ENCODE data around the gene HBP1.
A peak's percentile ranks its signal among the peaks of the same experiment; 100 is the strongest.
"Not testable (repeated sequence)": the region's sequence is repeated elsewhere in the genome, so short reads cannot be mapped to it uniquely, and the experiment has no call there.

The HBP1 gene, protein sequence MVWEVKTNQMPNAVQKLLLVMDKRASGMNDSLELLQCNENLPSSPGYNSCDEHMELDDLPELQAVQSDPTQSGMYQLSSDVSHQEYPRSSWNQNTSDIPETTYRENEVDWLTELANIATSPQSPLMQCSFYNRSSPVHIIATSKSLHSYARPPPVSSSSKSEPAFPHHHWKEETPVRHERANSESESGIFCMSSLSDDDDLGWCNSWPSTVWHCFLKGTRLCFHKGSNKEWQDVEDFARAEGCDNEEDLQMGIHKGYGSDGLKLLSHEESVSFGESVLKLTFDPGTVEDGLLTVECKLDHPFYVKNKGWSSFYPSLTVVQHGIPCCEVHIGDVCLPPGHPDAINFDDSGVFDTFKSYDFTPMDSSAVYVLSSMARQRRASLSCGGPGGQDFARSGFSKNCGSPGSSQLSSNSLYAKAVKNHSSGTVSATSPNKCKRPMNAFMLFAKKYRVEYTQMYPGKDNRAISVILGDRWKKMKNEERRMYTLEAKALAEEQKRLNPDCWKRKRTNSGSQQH

DNA sequence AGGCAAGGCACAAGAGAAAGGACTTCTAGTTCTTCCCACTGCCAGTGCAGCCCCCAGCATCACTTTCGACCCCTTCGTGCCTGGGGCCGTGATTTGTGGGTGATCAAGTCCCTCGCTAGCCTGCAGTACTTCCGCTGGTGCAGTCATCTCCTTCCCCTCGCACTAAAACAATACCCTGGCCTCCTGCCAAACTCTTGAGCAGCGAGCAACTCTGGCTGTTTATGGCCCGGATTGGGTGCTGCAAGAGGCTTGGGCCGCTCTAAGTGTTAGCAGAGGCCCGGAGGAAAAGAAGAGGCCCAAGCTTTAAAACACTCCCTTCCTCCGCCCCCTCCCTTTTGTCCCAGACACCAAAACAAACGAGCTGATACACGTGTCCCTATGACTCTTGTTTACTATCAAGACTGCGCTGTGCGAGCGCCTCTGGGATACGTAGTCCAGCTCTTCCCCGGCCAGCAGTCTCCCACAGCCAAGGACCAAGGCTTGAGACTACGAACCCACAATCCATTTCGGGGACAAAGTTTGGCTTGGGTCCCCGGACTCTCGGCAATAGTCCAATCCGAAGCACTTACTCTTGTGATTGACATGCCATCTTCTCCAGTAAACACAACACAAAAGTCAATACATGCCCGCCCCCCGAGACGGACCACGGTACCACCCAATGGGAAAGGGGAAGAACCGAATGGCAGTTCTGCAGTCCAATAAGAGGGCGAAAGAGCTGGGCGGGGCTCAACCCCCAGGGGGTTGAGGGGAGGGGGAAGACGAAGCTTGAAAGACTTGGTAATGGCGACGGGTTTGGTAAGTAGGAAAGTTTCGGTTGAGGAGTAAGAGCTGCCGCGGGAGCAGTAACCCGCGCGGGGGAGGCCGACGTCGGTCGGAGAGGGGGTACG lies at the start of gene HBP1:
Gene HBP1 (plus strand): TSS at position 771 of the 887 bp plus-strand sequence. CDS start 10,891 bp downstream, outside the sequence.
- DNase-seq (ENCODE audit: low spot score): peak; percentile 100

DNA sequence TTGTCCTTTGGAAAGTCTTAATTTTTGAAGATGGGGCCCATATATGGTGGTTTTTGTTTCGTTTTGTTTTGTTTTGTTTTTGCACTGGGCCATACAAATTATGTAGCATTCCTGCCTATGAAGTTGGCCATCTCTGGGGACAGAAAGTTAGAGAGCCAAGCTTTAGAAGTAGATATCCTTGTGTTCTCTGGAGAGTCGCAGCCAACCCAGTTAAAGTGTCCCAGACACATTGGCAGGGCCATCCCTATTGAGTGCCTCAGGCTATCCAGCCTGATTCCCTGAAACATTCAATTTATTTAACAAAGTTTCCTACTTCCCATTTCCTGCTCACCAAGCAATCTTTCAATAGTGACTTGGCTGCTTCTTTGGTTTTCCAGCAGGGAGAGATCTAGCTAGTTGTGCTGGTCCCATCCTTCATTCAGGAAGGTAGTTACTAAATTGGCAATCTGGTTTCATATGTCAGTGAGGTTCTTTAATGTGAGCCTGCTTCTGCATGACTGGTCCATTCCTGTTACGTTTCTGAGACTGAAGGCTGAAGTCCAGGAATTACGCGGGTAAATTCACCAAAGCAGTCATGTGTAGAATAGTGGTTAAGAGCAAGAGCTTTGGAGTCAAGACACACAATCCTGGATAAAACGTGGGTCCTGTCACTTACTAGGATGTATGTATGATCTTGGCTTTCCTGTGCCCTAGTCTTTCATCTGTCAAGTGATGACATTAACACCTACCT lies 49.3 kb upstream of the HBP1 start:
- no peak for DNase-seq (ENCODE audit: low spot score)

GRCh38 chr7:107122486-107122911 lies 46.3 kb upstream of the HBP1 start:
- no peak for DNase-seq (ENCODE audit: low spot score)

- DNase-seq (ENCODE audit: low spot score): no peak
Measured at GRCh38 chr7:107123392-107123791, 45.4 kb upstream of the HBP1 start.

DNA sequence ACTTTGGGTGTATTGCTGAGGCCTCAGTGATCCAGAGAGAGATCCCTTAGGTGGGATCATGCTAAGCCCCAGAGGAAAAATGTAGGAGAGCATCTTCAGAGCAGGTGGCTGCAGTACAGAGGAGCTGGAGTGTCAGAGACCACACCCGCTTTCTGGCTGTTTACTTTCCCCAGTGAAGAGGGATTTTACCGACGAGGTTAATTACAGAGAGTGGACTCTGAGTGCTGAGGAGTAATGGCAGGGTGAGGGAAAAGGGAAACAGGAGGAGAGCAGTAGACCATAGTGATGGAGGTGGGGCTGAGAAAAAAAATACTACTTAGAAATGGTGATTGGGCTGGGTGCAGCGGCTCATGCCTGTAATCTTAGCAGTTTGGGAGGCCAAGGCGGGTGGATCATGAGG lies 43.3 kb upstream of the HBP1 start:
- no peak for DNase-seq (ENCODE audit: low spot score)

GRCh38 chr7:107128217-107128616 lies 40.6 kb upstream of the HBP1 start:
- DNase-seq (ENCODE audit: low spot score): no peak

DNA sequence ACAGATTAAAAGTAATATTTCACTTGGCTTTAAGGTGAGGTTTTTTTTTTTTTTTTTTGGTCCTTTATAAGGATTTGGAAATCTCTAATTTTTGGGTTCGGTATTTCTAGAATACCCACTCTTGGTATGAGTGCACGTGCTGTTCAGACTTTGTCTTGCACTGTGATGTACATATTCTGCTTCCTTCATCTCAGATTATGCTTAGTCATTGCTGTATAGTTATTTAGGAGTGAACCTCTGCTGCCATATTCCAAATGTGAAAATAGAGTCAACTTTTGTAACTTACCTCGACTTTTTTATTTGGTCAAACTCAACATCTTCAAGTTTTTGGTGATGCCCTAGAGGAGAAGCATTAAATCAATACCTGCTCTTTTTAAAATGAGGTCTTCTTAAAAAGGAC lies 40.1 kb upstream of the HBP1 start:
- DNase-seq (ENCODE audit: low spot score): no peak

GRCh38 chr7:107130487-107131220 lies 38.1 kb upstream of the HBP1 start:
- no peak for DNase-seq (ENCODE audit: low spot score)

DNA sequence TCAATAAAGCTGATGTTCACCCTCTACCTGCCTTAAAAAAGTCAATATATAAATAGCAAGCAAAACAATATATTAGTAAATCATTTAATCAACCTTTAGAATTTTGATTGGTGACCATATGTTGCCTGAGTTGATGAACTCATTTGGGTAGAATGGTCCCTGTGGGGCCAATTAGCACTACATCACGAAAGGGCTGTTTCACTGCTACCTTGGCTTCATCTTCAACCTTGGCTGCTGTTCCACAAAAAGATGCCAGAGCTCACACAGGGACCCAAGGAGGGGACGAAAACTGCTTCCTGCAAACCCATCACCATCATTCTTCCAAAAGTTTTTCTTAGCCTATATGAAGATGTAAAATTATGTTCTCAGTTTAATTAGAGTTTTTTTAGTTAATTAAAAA lies 35.4 kb upstream of the HBP1 start:
- DNase-seq (ENCODE audit: low spot score): no peak

DNA sequence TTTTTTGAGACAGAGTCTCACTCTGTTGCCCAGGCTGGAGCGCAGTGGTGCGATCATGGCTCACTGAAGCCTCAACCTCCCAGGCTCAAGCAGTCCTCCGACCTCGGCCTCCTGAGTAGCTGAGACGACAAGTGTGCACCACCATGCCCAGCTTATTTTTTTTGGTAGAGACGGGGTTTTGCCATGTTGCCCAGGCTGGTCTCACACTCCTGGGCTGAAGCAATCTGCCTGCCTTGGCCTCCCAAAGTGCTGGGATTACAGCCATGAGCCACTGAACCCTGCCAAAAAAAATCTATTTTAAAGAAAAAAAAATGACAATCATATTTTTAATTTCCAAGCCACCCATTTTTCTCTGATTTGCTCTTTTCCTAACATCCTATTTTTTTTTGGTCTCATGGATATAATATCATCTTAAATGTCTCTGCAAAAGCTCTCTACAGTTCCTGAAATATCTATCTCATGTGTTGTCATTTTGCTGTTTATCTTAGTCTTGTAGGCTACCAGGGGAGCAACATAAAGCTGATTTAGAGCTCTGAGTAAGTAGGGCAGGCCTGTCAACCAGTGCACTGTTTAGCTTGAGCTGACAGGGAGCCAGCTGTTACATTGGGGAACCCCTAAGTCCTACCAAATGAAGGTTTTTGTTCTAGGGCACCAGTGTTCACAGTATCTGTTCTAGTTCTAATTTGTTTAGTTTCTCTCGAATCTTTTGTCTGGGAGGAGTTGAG lies 29.9 kb upstream of the HBP1 start:
- no peak for DNase-seq (ENCODE audit: low spot score)

DNA sequence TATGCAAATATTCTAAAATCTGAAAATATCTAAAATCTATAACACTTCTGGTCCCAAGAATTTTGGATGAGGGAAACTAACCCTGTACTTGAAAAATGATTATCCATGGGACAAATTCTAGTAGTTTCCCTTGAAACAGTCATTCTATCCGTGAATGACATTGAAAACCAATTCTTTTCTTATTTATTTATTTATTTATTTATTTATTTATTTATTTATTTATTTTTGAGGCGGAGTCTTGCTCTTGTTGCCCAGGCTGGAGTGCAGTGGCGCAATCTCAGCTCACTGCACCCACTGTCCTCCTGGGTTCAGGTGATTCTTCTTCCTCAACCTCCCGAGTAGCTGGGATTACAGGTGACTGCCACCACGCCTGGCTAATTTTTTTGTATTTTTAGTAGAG lies 24.9 kb upstream of the HBP1 start:
- DNase-seq (ENCODE audit: low spot score): not testable (repeated sequence)

GRCh38 chr7:107145067-107145838 lies 23.6 kb upstream of the HBP1 start:
- no peak for DNase-seq (ENCODE audit: low spot score)

DNA sequence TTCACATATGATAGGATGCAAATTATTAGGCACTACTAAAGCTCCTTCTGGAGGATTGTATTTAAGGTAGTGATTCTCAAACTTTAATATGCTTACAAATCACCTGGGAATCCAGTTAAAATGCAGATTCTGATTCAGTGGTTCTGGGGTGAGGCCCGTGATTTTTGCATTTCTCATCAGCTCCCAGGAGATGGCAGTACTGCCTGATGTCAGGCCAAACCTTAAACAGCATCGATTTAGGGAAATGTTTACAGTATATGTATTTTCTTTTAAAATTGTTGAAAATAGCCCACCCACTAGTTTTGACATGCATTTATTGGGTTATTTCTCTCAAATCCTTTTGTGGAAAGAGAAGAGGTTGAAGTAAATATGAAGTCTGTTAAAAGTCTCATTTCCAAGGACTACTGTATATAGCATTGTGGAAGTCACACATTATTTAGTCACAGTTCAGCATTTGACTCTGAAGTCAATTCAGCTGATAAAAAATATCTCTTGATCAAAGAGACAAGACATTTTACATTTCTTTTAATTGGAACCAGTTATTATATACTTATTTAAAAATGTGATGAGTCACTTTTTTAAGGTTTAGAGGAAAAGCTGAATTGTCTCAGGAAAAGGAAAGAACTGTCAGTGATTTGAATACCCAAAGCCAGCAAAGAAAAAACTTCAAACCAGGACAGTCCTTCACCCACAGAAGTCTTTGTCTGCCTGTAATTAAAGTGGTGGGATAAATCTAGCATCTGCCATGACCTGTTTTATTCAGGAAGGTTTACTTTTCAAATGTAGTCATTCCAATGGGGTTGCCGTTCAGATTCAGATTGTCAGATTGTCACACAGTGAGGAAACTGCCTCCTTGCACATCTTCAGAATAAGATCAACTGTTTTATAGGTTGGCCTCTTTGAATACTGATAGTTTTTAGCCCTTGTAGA lies 21.1 kb upstream of the HBP1 start:
- DNase-seq (ENCODE audit: low spot score): peak; percentile 75

DNA sequence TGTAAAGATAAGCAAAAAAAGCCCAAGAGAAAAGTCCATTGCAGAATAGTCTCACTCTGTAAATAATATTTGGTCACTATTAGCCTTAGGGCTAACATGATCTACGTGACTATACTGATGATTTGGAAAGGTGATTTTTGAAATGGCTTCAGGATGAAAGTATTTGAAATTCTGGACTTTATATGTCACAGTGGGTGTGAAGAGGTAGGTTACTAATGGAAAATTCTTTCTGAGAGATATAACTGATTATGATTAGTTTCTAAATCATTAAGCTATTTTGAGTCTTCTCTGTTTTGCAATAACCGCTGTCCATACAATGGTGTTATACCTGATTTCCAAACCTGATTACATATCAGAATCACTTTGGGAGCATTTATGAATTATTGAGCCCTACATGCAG lies 20.1 kb upstream of the HBP1 start:
- DNase-seq (ENCODE audit: low spot score): no peak

DNA sequence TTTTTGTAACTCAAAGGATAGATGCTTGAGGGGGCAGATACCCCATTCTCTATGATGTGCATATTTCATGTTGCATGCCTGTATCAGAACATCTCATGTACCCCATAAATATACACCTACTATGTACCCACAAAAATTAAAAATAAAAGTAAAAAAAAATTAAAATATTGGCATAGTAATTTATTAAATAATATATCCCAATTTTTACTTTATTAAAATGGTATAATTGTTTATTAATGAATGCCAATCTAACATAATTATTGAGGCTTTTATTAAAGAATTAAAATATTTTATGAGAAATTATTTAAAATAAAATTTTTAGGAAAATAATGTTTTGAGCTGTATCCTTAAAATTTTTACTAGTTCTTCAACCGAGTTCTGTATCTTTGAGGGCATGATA lies 18.9 kb upstream of the HBP1 start:
- no peak for DNase-seq (ENCODE audit: low spot score)

DNA sequence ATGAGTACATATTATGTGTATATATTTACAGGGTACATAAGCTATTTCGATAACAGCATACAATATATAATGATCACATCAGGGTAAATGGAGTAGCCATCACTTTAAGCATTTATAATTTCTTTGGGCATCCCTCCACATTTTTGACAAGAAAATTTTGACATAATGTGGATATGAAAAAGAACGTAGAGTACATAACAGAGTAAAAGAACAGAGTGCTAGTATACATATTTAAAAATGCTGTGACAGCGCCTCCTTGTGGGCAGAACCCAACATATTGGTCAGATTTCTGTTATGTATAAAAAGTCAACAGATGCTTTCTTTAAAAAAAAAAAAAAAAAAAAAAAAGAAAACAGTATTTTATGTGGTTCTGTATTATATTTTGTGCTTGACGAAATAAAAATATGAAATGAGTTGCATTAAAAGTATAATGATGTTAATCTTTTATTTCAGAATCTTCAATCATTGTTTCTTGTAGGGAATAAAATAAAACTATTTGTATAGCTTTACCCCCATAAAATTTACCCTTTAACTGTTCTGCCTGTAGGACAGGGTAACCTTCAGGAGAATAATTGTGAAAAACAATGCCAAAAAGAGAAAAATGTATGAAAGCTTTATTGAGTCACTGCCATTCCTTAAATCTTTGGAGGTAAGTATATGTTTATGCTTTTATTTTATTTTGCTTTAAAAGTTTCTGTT lies 18.3 kb upstream of the HBP1 start:
- peak; percentile 81 for DNase-seq (ENCODE audit: low spot score)

DNA sequence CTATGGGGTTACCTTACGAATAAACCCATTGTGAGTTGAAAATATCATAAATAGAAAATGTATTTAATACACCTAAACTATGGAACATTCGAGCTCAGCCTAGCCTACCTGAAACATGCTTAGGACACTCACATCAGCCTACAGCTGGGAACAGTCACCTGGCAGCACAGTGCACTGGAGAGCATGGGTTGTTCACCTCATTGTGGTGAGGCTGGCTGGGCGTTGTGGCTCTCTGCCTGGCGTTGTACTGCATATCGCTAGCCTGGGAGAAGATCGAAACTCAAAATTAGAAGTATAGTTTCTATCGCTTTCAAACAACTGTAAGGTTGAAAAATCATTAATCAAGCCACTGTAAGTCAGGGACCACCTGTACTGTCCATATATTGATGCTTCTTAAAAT lies 17.3 kb upstream of the HBP1 start:
- no peak for DNase-seq (ENCODE audit: low spot score)

DNA sequence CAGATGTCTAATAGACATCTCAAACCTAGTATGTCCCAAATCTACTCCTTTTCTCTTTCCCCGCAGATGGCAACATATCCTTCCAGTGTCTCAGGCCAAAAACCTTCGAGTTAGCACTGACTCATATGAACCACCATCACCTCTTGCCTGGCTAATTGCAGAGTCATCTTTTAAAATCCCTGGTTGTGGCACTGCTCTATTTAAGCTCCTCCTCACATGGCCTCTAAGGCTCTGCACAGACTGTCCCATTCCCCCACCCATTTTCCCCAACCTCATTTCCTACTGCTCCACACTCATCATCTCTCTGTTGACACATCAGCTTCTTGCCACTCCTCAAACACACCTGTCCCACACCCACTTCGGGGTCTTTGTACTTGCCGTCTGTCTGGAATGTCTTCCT lies 16.8 kb upstream of the HBP1 start:
- peak; percentile 84 for DNase-seq (ENCODE audit: low spot score)

Measured in RKO (cell line).